Measurements from ENCODE around the gene DENND1A. TPM values are rescaled to one million over a fixed set of nuclear protein-coding genes. Genes with fewer than 3 reads are reported as not detected.

The DENND1A gene
- total RNA-seq, 1 donor from 2014 or later, result 24.4 TPM

DNA sequence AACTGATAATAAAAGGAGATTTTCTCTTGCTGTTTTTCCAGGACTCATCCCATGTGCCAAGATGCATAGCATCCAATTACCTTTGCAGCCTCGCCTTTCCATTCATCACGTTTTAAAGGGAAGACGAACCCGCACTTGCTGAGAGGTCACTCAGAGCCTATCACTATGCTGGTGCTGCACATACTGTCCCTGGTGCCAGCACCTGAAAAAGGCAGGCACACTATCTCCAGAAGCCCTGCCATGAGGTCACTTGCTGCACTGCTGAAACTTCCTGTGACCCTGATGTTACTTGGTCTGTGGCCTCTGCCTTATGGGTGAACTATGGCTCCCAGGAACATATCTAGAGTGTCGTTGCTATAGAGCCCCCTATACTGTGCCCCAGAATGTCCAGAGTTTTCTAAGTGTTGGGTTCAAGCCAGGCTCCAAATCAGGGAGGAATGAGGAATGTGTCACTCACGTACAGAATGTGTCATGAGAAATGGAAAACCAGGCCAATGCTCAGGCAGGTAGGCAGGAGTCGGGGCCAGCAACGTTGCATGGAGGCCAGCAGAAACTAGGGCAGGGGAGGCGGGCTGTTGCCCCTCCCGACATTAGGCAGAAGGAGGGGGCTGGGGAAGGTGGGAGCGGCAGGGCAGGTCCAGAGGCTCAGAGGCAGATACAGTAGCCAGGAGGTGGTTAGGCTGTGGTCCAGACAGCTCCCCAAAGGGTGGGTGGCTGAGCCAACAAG, 311.8 kb downstream of the DENND1A start:
- no peak for DNase-seq (ENCODE audit: low spot score)

DNA sequence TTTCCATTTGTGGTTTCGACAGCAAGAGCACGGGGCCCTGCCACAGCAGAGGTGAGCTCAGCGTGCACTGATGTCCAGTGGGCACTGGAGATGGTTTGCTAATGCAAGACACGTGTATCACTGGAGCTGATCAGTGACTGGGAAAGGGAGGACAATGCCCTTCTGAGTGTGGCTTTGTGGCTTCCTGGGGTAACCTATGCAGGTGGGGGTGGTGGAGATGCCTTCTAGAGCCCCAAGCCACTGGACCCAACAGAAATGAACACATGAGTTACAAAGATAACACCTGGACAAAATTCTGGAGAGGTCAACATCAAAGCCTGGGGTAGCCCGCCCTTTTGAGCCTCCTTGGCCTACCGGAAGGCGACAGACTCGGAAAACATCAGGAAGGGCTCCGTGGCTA, 312.6 kb downstream of the DENND1A start:
- no peak for DNase-seq (ENCODE audit: low spot score)

DNA sequence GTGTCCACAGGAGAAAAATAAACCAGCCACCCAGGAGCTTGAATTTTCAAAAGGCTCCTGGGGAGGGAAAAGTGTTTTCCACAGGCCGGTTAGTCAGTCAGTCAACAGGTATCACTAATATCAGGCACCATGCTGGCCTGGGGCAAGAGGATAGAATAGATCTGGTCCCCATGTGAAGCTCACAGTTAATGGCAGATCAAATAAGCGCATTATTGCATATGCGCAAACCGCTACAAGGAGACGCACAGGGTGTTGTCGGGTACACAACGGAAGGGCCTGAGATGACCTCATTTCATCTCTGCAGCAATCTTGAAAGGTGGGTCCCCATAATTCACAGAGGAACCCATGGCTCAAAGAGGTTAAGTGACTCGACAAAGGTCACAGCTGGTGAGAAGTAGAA, 313.2 kb downstream of the DENND1A start:
- no peak for DNase-seq (ENCODE audit: low spot score)

DNA sequence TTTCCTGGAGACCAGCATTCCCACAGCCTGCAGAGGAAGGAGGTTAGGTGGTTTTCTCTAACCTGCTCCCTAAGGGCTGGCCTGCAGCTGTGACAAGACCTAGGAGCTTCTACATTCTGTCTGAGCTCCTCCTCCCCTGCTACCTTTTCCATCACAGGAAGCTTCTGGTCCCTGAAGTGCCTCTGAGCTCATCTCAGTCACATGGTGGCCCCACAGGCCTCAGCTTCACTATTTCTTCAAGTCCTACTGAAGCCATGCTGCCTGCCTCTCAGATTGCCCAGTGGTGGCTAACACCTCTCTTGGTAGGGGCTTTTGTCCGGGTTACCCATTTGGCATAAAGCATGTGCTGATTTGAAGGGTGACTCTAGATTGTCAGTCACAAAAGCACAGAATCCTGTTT, 314.5 kb downstream of the DENND1A start:
- no peak for DNase-seq (ENCODE audit: low spot score)

DNA sequence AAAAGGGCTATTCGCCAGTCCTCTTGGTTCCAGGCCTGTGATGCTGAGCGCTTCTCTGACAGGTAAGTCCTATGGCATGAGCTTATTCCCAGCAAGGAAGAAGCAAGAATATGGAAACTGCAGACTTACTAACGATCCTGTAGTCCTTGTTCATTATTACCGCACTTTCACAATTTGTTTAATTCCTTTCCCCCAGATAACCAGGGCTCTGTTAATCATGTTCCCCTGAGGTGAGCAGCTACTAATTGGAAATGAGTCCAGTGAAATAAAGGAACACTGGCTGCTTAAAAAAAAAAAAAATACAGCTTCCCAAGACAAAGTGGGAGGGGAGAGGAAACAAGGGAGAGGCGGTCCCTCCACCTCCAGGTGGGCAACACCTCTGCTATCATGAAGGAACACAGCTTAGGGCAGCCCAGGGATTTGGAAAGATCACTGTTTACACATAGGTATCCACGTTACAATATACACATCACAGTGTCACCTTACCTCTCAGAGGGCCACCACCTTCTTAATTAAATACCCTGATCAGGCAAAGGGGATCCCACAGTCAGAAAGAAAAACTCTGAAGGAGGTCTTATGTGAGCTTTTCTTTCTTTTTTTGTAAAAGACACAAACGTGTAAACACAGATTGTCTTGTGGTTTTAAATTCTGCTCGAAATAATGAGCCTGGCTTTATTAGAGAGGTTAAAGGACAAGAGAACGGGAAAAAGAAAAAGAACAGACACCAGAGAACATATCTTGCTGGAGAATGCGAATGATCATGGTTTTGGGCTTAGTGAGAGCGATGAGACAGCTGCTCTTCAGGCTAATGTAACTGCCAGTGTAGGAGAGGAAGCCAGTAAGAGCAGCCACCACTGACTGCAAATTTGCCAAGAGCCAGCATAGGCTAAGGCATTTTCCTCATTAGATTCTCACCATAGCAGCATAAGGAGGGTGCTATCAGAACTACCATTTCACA, 315.3 kb downstream of the DENND1A start:
- DNase-seq (ENCODE audit: low spot score), result no peak

DNA sequence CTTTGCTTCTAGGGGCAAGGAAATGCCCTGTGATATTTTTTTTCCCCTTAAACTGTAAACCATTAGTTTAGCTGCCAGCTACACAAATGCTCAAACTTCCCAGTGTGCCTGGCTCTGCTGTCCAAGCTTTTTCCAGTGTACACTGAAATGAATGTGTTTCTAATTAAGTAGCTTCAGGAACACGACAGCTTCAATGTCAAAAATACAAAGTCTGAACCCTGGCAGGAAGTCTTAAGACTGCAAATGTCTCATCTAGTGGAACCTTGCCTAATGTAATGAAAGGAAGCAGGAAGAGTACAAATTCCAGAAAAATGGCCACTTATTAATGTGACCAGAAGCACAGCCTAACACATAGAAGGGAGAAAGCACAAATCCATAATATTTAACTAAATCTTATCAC, 318.7 kb downstream of the DENND1A start:
- DNase-seq (ENCODE audit: low spot score), result no peak

DNA sequence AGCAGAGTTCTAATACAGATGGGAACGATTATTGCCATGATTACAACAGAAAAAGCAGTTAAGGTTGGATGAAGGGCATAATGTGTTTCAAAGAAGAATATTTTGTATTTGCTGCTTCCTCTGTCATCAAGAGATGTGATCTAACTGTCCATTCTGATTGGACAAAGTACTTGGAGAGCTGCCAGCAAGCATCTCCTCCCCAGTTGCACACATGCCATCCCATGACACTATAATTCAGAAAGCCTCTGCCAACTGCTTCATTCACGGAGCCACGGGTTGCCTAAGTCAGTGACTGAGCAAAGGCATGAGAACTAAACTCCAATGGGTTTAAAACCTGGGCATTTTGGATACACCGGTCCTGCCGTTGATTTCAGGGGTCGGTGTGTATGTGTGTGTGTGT, 320.1 kb downstream of the DENND1A start:
- no peak for DNase-seq (ENCODE audit: low spot score)

DNA sequence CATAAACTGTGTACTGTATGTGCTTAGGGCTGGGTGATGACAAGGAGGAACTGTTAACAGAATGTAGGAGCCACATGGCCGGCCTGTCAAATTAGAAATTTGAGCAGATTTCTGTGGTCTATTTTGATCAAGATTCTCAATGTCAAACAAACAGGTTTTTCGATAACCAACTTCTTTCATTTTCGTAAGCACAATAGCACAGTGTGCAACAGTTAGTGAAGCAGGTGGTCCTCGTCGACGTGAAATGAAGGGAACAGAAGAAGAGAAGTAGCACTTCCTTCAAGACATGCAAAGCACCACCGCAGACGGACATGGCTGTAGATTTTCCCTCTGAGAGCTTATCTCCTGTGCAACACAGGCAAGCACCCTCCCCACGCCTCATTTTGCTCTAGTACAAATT, 321.8 kb downstream of the DENND1A start:
- no peak for DNase-seq (ENCODE audit: low spot score)

DNA sequence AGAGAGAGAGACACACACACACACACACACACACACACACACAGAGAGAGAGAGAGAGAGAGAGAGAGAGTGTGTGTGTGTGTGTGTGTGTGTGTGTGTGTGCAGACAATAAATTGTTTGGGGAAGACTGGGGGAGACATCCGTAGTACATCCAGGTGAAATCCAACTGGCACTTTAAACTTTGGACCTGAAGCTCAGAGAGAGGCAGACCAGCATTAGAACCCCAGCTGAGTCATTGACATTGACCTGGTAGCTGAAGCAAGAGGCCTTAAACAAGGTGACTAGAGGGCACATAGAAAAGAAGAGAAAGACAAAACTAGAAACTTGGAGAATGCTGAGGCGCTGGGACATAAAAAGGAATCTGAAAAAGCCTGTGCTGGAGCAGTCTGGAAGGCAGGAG, 322.4 kb downstream of the DENND1A start:
- DNase-seq (ENCODE audit: low spot score), result no peak

DNA sequence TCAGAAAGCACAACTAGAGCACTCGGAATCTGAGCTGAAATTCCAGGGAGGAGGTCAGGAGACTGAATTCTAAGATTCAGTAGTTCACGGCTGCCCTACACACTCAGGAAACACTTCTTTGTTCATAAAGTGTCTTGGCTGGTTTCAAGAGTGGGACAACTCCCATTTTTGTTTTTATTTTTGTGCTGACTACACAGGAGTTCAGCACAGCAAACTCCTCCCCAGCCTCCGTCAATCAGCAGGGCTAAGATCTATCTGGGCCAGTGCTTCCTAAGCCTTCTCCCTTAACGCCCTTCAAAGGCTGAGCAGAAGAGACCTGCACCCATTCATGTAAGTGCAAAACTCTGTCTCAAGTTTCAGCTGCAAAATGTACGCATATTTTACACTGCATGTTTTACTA, 323.8 kb downstream of the DENND1A start:
- no peak for DNase-seq (ENCODE audit: low spot score)

DNA sequence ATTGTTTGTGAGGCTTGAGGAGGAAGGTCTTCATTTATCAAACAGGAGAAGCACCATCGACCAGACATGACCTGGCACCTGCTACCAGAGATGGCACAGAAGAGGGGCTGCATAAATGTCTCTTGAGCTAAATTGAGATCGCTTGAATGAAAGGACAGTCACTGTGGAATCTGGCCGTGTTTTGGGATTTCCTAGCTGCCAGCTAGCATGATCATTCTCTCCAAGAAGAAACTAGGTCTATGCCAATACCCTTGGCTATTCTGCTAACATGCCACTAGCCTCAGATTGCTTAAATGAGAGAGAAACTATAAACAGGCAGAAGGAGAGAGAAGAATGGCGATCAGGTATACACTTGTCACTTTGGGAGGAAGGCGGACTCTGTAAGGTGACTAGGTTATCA, 324.6 kb downstream of the DENND1A start:
- no peak for DNase-seq (ENCODE audit: low spot score)

DNA sequence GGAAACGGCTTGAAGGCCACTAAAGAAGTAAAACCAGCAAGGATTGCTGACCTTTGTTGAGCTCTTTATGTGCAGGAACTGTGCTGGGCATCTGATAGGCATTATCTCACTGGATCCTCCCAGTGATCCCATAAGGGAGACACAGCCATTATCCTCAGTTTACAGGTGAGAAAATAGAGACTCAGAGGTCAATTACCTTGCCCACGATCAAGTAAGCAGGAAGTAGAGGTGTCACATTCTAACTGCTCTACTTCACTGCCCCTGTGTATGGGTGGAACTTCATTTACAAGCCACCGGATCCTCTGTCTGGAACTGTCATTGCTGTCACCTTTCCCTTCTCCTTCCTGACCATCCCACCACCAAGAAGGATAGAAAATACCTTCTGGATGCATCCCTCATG, 325.1 kb downstream of the DENND1A start:
- DNase-seq (ENCODE audit: low spot score), result no peak

DNA sequence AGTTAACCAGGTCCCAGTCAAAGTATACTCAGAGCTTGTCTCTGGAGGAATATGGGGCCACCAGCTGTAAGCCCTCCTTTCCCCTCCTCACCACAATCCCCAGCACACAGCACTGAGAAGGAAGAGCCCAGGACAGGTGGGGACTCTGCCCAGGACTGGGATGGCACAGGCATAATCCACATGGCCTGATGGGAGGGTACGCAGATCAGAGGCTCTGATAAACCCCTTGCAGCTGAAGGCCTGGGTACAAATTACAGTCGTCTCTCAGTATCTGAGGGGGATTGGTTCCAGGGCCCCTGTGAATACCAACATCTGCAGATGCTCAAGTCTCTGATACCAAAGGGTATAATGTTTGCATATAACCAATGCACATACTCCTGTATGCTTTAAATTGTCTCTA, 328.1 kb downstream of the DENND1A start:
- DNase-seq (ENCODE audit: low spot score), result no peak

DNA sequence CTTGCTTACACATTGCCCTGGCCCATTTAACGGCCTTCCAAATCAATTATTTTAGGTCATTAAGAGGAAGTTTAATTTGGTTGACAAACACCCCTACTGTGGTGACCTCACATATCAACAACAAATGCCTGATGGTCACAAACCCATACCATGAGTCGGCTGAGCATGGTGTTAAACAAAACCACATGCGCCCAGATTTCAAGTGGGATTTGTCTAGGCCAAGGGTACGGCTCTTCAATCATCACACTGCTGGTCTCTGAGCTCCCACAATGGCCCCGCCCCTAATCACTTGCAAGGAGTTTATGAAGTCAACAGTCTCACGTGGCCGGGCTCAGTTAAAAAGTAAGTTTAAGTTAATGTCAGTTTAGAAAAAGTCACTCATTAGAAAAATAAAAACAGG, 330.1 kb downstream of the DENND1A start:
- DNase-seq (ENCODE audit: low spot score), result no peak

DNA sequence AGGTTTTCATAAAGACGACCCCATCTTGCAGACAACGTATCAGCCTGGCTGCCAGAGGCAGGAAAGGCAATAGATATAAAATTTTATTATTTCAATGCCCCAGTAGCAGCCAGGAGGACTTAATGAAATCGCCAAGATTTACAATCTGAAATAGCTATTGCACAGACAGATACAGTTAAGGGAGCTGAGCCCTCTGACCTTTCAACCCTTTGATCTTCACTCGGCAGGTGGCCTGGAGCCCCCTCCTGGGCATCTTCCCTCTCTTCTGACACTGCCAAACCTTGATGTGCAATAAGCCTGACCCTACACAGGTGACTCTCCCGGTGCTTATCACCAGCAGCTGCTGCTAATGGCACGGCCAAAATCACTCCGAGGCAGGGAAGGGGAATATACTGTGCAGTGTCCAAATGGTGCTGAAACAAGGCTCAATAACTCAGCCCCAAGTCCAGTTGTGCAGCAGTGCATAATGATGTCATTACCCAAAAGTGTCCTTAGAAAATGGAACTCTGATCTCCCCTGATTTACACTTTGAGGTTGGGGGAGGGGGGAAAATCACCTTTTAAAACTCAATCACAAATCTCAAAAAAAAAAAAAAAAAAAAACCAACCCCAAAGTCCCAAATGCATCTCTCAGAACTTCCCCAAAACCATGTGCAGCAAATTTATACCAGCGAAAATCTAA, 331.9 kb downstream of the DENND1A start:
- no peak for DNase-seq (ENCODE audit: low spot score)

DNA sequence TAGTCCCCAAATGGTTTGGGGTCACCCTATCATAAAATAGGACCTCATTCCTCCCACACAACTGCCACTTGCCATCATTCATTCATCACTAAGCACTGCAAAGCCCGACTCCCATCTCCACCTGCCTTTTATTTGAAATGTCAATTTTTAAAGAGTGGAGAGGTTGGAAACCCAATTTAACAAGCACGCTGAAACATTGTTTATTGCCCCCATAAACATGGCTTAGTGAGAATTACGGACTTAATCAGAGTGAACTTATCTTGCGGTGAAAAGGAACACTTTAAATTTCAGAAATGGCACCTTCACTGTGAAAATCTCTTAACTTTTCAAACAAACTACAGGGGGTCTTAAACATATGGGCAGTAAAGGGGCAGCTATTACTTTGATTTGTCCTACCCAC, 332.9 kb downstream of the DENND1A start:
- DNase-seq (ENCODE audit: low spot score), result no peak

DNA sequence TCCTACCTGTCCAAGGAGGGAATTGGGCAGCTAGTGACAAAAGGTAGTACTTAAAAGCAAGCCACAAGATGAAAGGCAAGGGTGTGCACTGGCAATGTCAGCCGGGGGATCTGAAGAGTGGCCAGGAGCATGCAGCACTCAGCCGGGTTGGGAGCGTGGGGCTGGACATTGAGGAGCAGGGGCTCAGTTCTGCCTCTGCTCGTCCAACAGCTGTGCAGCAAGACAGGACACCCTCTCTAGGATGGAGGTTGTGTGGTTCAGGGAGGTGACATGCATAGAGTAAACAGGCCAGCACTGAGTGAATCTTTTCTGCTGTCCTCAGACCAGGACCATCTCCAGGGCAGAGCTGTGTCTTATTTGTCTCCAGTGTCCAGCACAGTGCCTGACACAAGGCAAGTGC, 338.6 kb downstream of the DENND1A start:
- DNase-seq (ENCODE audit: low spot score), result no peak

DNA sequence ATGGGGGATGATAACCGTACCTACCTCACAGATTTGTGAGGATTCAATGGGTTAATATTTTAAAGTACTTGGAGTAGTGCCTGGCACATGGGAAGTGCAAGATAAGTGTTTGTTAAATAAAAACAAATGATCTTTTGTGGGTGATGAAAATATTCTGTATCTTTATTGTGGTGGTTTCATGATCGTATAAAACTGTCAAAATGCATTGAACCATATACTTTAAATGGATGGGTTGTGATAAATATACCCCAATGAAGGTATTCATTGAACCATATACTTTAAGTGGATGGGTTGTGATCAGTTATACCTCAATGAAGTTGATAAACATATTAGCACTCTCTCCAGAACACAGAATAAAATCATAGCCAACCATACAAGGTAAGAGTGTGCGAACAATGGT, 339.4 kb downstream of the DENND1A start:
- DNase-seq (ENCODE audit: low spot score), result no peak

DNA sequence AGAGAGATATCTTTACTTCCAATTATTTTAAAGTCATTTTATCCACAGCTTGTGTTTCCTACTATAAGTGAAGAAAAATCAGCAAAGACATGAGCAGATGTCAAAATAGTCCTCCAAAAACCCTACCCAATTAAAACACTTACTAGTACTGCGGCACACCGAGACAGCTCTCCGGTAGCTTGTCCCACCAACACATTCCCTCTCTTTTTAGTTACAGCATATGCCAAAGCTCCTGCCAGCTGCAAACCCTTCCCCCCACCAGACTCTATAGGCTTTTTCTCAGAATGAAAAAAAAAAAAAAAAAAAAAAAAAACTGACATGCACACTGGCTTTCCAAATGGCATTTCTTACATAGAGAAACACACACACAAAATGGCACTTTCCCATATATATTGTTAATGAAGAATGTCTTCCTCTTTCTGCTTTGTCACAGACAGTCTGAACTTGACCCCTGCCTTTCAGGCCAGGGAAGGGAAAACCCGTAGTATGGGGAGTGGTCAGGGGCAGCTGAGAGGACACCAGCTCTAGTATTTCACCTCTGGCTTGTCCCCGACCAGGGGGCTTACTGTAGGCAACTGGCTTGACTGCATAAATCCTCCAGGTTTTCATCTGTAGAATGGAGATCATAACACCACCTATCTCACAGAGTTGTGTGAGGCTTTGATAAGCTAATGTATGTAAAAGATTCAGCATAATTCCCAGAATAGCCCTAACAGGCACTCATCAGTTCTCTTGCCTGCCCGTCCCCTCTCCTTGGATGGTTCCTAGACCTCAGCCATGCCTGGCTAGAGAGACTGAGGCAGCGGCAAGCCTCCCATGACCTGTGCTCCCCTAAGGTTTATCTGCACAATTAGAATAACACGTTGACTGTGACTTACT, 340.3 kb downstream of the DENND1A start:
- no peak for DNase-seq (ENCODE audit: low spot score)

DNA sequence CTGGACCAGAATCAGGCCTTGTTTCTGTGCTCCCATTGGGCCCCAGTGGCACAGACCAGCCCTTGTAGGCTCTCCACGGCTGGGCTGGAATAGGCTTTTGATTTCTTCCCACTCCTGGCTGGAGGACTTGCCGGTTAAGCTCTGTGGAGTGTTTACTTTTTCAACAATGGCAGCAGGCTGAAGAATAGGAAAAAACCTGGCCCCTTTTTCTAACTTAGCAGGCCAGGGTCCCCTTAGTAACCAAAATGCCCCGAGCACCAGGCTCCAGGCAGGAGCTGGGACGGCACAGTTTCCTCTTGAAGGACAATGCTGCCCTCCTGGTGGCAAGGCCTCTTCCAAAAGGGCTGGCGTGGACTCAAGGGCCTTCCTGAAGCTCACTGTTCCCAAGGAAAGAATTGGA, 343.7 kb downstream of the DENND1A start:
- DNase-seq (ENCODE audit: low spot score), result no peak
